ENCODE data around the gene FRMD8.

FRMD8 gene

GRCh38 chr11:65386307-65387140, at the start of gene FRMD8:
TSS of gene FRMD8 (plus strand) at chr11:65386637. CDS start at chr11:65387037, 400 bp downstream.
- DNase-seq, result peak; percentile 88

- DNase-seq, result no peak
These were observed 47.8 kb upstream of the FRMD8 start for GRCh38 chr11:65338676-65339075.

GRCh38 chr11:65340226-65340625, 46.2 kb upstream of the FRMD8 start:
- no peak for DNase-seq

GRCh38 chr11:65341856-65342255, 44.6 kb upstream of the FRMD8 start:
- DNase-seq, result no peak

GRCh38 chr11:65351511-65351910, 34.9 kb upstream of the FRMD8 start:
- DNase-seq, result no peak

GRCh38 chr11:65352783-65353182, 33.7 kb upstream of the FRMD8 start:
- no peak for DNase-seq

- no peak for DNase-seq
These were observed 33.1 kb upstream of the FRMD8 start for GRCh38 chr11:65353376-65353775.

- no peak for DNase-seq
These were observed 32.6 kb upstream of the FRMD8 start for GRCh38 chr11:65353900-65354264.

GRCh38 chr11:65354265-65355012, 32.0 kb upstream of the FRMD8 start, which contains the start of gene TIGD3:
TSS of gene TIGD3 (plus strand) at chr11:65354751. CDS start at chr11:65355809, 1,058 bp downstream.
- DNase-seq, result peak; percentile 99

- peak; percentile 62 for DNase-seq
These were observed 31.2 kb upstream of the FRMD8 start for GRCh38 chr11:65355013-65355775.

- no peak for DNase-seq
These were observed 30.6 kb upstream of the FRMD8 start for GRCh38 chr11:65355776-65356393.

- DNase-seq, result no peak
These were observed 30.0 kb upstream of the FRMD8 start for GRCh38 chr11:65356394-65356972.

- no peak for DNase-seq
These were observed 28.5 kb upstream of the FRMD8 start for GRCh38 chr11:65357856-65358356.

GRCh38 chr11:65362320-65362931, 24.0 kb upstream of the FRMD8 start:
- DNase-seq, result no peak

- no peak for DNase-seq
These were observed 23.5 kb upstream of the FRMD8 start for GRCh38 chr11:65362966-65363365.

- no peak for DNase-seq
These were observed 22.7 kb upstream of the FRMD8 start for GRCh38 chr11:65363770-65364169.

GRCh38 chr11:65366340-65366773, 20.1 kb upstream of the FRMD8 start:
- DNase-seq, result no peak

GRCh38 chr11:65370659-65371049, 15.8 kb upstream of the FRMD8 start:
- no peak for DNase-seq

- DNase-seq, result no peak
These were observed 12.4 kb upstream of the FRMD8 start for GRCh38 chr11:65373839-65374580.

- no peak for DNase-seq
These were observed 11.4 kb upstream of the FRMD8 start for GRCh38 chr11:65375012-65375411.

GRCh38 chr11:65376138-65376713, 10.2 kb upstream of the FRMD8 start:
- no peak for DNase-seq

Data from activated gamma-delta T cell treated with Interleukin-2 at 50 U/mL for 16 hours (primary cell).